ENCODE data around the gene MAP2K6.

MAP2K6 gene

DNA sequence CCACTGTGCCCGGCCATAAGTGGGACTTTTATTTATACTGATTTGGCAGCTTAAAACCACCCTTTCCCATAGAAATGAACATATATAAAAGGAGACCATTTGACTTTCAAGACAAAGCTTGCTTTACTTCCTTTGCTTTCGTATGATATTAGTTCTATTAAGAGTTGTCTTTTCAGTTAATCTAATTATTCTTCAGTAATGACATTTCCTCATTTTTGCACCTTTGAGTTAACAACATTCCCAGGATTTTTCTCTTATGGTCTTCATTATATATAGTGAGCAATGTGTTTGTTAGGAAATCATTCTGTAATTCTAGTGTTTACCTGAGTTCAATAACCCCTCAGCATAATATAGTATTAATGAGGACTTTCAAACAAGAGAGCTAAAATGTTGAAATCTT, 173.8 kb downstream of the MAP2K6 start:
- DNase-seq: no peak

DNA sequence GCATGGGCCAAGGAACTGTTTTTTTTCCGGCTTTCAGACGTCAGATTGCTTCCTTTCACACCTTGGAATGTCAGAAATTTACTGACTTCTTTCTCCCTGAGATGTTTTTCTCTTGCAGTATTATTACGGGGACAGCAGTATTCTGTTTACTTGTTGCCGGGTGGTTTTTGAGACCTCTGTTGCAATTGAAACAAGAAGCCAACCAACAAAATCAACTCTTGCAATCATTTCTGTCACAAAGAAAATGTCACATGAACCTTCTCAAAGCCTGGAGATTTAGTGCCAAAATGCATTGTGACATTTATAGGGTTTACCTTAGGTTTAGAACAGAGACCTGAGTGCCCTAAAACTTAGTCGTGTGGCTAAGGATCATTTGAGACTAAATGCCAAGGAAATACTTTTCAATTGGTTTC, 174.3 kb downstream of the MAP2K6 start:
- DNase-seq: no peak

DNA sequence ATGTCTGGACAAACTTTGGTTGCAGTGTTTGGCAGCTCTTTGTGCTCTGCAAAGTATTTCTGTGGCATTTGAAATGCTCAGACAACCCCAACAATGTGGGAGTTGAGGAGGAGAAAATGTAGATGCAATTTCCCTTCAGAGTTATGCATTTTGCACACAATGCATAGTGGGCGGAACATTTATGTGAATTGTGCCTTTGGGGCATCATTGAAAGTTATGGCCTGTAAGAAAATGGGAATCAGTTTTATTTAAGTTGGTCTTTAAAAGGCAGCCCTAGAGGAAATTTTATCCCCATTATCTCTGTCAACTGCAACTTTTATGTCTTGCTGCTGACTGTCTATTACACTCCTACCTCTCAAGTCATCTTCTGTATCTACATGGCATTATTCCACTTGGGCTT, 176.2 kb downstream of the MAP2K6 start:
- no peak for DNase-seq

DNA sequence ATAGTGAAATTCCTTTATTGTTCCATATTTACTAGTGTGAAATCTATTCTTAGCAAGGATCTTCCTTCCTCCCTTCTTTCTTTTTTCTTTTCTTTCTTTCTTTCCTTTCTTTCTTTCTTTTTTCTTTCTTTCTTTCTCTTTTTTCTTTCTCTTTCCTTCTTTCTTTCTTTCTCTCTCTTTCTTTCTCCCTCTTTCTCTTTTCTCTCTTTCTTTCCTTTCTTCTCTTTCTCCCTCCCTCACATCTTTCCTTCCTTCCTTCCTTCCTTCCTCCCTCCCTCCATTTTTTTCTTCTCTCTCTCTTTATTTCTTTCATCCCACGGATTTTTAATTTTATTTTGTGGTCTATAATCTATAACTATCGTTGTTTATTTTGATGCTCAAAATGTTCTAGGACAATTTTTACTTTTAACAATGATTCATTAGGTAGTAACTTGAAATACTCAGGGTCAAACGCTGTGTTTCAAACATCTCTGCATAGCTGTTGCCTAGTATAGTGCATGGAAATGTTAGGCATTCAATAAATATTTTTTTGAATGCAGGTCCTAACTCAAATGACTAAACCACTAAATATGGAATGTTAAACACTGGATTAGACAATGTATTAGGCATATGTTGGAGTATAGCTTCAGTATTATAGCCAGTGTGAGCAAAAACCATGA, 178.3 kb downstream of the MAP2K6 start:
- no peak for DNase-seq

DNA sequence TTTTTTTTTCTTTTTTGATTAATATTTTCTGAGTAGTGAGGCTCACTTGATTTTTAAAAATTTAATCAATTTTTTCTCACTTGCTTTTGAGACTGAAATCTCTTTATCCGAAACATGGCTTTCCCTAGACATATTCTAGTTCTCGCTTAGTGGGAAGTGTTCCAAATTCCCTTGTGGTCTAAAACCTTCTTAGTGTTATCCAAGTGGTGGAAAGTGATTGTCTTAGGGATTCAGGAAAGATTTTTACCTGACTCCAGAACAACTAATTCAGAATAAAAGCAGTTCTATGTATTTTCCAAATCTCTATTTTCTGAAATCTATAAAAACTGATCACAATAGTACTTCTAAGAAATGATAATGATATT, 178.8 kb downstream of the MAP2K6 start:
- no peak for DNase-seq

DNA sequence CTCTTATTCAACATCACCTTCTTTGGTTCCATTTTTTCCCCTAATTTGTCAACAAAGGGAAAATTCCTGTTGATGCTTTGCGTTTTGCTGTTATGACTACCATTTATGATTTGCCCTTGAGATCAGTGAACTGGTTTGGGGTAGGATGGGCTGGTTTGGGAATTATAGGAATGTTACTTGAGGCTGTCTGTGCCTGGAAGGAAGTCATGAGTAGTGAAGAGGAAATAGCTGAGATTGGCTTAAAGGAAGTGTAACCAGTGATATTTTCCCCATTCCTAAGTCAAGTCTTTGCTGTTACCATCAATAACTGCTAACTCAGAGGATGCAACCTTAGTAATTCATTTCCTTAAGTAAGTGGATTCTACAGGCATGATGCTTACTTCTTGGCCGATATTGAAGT, 179.2 kb downstream of the MAP2K6 start:
- no peak for DNase-seq

DNA sequence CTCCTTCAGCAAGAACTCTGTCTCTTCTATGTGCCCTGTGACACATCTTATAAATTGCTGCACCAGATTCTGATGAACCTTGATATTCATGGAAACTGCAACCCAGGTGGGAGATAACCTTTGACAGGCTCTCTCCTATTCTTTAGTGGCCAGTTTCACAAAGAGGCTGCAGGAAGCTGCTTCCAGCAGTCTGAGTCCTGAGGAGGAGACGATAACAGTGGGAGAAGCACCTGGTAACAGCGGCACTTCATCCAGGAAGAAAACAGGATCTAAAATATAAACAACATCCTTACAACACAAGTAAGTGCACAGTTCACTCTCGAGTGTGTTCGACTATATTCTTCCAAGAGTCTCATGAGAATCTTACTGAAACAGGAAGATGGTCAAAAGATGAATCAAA, 180.1 kb downstream of the MAP2K6 start:
- no peak for DNase-seq

DNA sequence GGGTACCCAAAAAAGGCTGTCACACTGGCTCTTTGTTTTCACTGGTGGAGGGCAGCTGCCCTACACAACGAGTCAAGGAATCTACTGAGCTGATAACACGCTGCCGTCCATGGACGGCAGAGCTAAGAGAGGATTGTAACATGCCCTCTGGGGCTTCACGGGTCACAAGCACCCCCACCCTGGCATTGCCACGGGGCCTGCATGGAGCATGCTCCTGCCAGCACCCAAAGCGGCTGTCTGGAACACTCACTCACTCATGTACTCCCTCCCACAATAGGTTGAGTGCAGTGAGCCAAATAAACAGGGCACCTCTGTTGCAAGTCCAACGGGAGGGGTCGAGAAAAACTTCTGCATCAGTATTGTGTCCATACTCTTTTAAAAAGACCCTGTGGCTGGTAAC, 181.6 kb downstream of the MAP2K6 start:
- no peak for DNase-seq

DNA sequence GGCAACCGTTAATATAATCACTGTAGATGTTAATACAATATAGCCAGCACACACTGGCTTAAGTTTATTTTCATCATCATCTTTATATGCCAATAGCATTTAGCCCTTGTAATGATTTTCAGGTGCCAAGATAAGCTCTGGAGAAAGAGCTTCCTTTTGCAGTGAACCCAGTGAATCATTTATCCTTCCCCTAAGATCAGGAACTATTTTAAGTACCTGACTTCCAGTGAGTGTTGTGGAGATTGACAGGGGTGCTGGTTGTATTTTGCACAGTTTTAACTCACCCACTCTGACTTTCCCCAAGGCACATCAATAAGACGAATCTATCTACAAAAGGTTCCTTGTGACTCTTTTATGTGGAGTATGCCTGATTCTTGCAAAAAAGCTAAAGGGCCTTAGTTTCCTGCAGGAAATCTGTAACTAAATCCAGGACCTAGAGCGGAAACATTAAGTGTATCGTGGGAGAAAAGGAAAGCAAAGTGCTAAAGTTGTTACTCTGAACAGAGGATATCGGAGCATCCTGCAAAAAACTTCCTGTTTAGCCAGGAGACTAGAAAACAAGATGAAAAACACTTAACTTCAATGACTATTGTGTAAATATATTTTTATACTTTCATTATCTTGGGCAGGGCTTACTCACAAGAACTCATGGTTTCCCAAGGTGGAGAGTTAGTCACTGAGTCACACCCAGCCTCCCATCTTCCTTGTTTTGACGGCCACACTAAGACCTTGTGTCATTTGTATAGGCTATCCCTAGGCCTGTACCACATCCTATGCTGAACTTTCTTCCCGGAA, 183.6 kb downstream of the MAP2K6 start:
- DNase-seq: no peak

DNA sequence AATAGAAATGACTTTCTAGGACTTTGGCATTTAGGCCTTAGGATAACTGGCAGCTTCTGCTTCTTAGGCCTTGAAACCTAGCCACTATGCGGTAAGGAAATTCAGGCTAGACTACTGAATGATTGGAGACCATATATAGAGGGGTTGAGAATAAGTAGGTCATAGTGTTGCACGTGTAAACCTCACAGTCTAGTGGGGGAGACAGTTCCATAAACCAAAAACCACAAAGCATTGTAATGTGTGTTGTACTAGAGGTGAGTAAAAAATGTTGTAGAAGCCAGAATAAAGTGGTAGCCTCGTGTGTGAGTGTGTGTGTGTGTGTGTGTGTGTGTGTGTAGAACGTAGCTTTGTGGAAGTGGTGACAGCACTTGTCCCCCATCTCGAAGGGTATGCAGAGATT, 188.5 kb downstream of the MAP2K6 start:
- no peak for DNase-seq

All from NK-92 treated with Interleukin-12 subunit alpha and Interleukin-12 subunit beta, amount 100 ng/mL, for 24 hours (cell line).